Measurements from ENCODE around the gene HEXIM1.
A peak's percentile ranks its signal among the peaks of the same experiment; 100 is the strongest.

Gene HEXIM1

GRCh38 chr17:45130681-45131615 lies 17.3 kb upstream of the HEXIM1 start:
- DNase-seq, result no peak

- peak in 1 of 2 experiments; percentile 40 for DNase-seq
Observed at GRCh38 chr17:45131616-45132319, 16.5 kb upstream of the HEXIM1 start.

- no peak for DNase-seq
Observed at GRCh38 chr17:45132320-45132571, 16.0 kb upstream of the HEXIM1 start, which contains the start of gene PLCD3. Gene PLCD3 (minus strand): TSS chr17:45132515. CDS start chr17:45132410, 105 bp downstream.

GRCh38 chr17:45132572-45133463 lies 15.5 kb upstream of the HEXIM1 start:
- peak; percentile 72 to 75 for DNase-seq

- peak; percentile 89 to 95 for DNase-seq
Observed at GRCh38 chr17:45135192-45135977, 12.9 kb upstream of the HEXIM1 start, which contains the start of gene ACBD4. Gene ACBD4 (plus strand): TSS chr17:45135687. CDS start chr17:45136145, 458 bp downstream.

- no peak for DNase-seq
Observed at GRCh38 chr17:45135978-45136791, 12.1 kb upstream of the HEXIM1 start.

GRCh38 chr17:45136846-45137560 lies 11.3 kb upstream of the HEXIM1 start:
- DNase-seq, result no peak

- DNase-seq, result no peak
Observed at GRCh38 chr17:45137561-45138305, 10.5 kb upstream of the HEXIM1 start.

- DNase-seq, result no peak
Observed at GRCh38 chr17:45138911-45139532, 9.3 kb upstream of the HEXIM1 start.

GRCh38 chr17:45139533-45139920 lies 8.7 kb upstream of the HEXIM1 start:
- no peak for DNase-seq

- DNase-seq, result no peak
Observed at GRCh38 chr17:45143094-45143670, 5.1 kb upstream of the HEXIM1 start.

- no peak for DNase-seq
Observed at GRCh38 chr17:45143767-45144198, 4.5 kb upstream of the HEXIM1 start.

GRCh38 chr17:45144199-45145034 lies 3.9 kb upstream of the HEXIM1 start:
- DNase-seq, result no peak

- no peak for DNase-seq
Observed at GRCh38 chr17:45145035-45145389, 3.3 kb upstream of the HEXIM1 start.

- DNase-seq, result no peak
Observed at GRCh38 chr17:45146166-45146565, 2.1 kb upstream of the HEXIM1 start.

GRCh38 chr17:45146592-45146889 lies 1.7 kb upstream of the HEXIM1 start:
- DNase-seq, result no peak

GRCh38 chr17:45146890-45147580 lies 1.2 kb upstream of the HEXIM1 start:
- peak; percentile 78 to 83 for DNase-seq
